HG02938 (cell line): ENCODE results near the gene ZC3H14.

Source experiments
- ATAC-seq: cut with Tn5 transposase; IDR thresholded peaks from one replicate; pipeline ENCODE4 v1.9.1; 2021; ENCODE audit warnings: mild to moderate bottlenecking, moderate library complexity; ENCODE audit not compliant: unreplicated experiment

The ZC3H14 gene

GRCh38 chr14:88605594-88605993 lies 42.8 kb downstream of the ZC3H14 start:
- ATAC-seq: no peak

- ATAC-seq: no peak
Measured at GRCh38 chr14:88607829-88608228, 45.0 kb downstream of the ZC3H14 start.

DNA sequence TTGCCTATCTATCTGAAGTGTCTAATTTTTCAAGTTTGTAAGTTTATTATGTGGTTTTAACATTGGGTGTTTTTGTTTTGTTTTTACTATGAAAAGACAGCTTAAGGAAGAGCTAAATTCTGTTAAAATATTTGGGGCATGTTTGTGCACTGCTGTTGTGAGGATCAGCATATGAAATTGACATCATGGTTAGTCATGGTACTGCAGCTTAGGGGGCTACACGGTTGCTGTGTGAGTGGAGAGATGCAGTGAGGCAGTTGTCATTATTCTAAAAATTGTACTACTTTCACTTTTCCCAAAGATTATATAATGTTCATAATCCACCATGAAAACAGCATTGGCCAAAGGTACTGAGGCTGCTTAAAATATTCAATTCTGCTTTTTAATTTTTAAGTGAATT lies 49.0 kb downstream of the ZC3H14 start:
- no peak for ATAC-seq

- no peak for ATAC-seq
Measured at GRCh38 chr14:88612981-88613380, 50.1 kb downstream of the ZC3H14 start.

DNA sequence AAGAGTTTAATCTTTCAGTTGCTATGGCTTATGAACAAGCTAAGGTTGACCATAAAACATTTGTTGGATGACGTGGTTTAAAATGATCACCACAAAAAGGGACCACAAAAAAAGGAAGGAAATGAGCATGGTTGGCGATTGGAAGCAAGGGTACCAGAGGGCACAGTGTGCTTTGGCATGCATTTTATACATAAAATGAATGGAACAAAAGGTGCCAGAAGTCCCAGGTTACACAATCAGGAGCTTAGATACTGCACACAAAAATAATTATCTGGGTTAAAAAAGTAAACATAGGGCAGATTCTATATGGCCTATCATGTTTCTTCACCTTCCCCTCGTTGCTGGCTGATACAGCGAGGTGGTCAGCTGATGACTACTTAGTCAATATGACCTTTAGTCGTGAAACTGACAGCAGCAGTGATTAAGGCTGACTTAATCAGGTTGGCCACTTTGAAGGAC lies 50.7 kb downstream of the ZC3H14 start:
- no peak for ATAC-seq

- no peak for ATAC-seq
Measured at GRCh38 chr14:88614218-88614907, 51.5 kb downstream of the ZC3H14 start.

DNA sequence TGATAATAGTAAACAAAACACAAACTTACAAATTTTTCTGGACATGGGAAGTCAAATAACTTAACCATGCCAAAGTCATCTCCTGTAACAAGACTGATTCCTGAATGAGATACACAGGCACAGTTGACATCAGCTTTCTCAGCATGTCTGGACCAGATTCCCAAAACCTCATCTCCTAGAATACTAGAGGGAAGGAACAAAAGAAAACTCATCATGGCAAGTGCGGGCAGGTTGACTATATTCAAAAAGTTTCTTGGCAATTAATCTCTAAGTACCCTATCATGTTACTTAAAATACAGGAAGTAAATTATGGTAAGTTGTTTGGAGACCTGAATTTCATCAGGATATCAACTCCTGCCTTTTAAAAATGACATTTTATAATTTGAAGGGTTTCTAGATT lies 53.9 kb downstream of the ZC3H14 start:
- no peak for ATAC-seq

DNA sequence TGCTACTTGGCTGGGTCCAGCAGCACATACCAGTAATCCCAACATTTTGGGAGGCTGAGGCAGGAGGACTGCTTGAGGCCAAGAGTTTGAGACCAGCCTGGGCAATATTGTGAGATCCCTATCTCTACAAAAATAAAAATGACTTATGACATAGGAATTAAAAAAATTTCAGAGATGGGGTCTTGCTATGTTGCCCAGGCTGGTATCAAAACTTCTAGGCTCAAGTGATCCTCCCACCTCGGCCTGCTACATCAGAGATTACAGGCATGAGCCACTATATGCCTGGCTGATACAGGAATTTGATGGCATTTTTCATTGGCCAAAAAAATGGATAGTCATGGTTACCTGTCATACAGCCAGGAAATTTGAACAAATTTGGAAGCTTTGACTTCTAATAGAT lies 54.6 kb downstream of the ZC3H14 start:
- no peak for ATAC-seq

- no peak for ATAC-seq
Measured at GRCh38 chr14:88618476-88618875, 55.6 kb downstream of the ZC3H14 start.

- no peak for ATAC-seq
Measured at GRCh38 chr14:88621100-88621499, 58.3 kb downstream of the ZC3H14 start.

- no peak for ATAC-seq
Measured at GRCh38 chr14:88625671-88626070, 62.8 kb downstream of the ZC3H14 start.

DNA sequence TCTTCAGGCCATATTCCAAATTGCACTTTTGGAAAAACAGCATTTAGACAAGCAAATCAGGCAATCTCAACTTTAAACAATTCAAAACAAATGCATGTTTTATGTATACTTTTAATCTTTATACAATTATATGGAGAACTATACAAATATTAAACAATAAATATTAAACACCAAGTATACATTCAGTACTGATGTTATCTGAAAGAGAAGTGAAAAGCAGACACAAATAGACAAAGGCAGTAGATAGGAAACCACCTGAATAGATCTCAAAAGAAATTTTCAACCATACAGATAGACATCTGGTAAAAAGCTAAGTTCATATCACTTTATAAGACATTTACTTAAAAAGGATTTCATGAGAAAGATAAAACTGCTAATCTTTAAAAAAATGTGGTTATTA lies 65.2 kb downstream of the ZC3H14 start:
- no peak for ATAC-seq

DNA sequence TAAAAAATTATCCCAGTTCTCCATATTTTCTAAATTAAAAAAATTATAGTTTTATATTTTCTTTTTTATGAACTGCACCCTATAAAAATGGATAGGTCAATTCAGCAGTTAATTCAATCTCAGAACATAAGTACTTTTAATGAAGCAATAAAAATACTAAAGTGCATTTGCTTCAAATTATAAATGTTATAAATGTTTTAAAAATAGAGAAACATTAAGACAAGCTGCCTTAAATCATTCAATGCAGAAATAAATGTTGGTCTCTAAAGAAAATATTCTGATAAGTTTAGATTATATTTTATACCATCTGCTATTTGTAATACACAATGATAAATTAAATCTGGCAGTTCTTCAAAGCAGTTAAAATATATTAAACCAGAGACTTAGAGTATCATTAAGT lies 65.6 kb downstream of the ZC3H14 start:
- no peak for ATAC-seq

DNA sequence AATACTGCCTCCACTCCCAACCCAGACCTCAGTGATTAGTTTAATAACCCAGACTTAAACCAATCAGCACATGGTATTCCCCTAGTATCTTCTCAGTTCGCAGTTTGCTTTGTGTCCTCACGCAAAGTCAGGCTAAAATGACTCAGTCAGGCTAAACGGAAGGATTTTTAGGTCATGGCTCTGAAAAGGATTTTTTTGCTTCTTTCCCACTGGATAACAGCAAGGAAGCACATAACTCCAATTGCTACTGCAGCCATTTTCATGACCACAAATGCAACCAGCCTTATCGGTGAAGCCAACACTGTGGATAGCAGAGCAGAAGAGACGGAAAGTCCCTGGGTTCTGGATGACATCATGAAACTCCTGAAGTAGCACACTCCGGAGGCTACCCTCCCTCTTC lies 67.7 kb downstream of the ZC3H14 start:
- no peak for ATAC-seq

GRCh38 chr14:88631091-88631490 lies 68.3 kb downstream of the ZC3H14 start:
- ATAC-seq: no peak

DNA sequence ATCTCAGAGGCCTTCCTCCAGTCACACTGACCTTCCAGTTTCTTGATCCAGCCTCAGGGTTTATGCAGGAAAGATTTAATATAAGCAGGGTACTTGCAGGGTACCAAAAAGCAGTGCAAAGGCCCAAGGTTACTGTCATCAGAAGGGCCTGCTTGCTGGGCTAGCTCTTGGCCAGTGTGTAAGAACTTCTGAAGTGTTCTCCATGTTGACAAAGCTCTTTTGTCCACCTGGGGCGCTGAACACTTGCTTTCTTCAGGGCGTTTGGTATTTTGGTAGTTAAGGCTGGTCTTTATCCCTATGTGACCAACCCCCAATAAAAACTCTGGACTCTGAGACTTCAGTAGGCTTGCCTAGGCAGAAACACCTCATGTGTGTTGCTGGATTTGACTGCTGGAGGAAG lies 69.7 kb downstream of the ZC3H14 start:
- ATAC-seq: no peak

GRCh38 chr14:88639221-88639620 lies 76.4 kb downstream of the ZC3H14 start:
- no peak for ATAC-seq

DNA sequence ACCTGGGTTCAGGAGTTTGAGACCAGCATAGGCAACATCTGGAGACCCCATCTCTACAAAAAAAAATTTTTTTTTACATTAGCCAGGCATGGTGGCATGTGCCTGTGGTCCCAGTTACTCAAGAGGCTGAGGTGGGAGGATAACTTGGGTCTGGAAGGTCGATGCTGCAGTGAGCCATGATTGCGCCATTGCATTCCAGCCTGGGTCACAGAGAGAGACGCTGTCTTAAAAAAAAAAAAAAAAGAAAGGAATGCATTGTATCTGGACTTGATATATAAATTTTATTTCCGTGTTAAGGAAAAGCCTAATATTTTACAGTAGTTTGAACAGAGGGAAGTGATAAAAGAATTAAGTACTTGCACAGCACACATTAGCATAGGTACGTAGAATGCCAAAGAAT lies 97.2 kb downstream of the ZC3H14 start:
- no peak for ATAC-seq

GRCh38 chr14:88667555-88668273 lies 104.9 kb downstream of the ZC3H14 start:
- peak; percentile 86 for ATAC-seq

DNA sequence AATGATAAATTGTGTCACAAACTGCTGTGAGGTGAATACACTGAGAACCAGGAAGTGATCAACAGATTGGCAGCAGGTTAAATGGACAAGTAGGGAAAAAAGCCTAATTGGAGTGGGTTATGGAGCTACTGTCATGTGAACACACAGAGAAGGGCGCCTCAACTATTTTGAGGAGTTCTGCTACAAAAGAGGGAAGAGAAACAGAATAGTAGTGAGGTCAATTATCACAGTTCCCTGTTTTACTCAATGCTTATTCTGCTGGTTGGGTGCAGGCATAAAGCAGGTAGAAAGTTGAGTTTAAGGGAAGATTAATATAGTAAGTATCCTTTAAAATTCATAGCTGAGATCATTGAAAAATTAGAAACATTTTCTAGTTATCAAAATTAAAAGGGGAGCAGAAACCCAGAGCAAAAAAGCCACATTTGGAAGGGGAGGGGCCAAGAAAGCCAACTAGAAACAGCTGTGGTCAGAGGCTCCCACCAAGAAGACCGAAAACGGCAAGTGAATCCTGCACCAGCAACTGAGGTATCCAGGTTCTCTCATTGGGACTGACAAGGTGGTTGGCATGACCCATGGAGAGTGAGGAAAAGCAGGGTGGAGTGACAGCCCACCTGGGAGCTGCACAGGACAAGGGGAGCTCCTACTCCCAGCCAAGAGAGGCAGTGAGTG lies 105.7 kb downstream of the ZC3H14 start:
- peak; percentile 60 for ATAC-seq

GRCh38 chr14:88669346-88669745 lies 106.5 kb downstream of the ZC3H14 start:
- ATAC-seq: no peak
